GM19324 (cell line): Measurements from ENCODE around the gene CFLAR.

Experiments used
- ATAC-seq: cut with Tn5 transposase; IDR thresholded peaks from one replicate; pipeline ENCODE4 v1.9.1; 2021; ENCODE audit warnings: mild to moderate bottlenecking, moderate library complexity; ENCODE audit not compliant: unreplicated experiment, low FRiP score

Gene CFLAR

DNA sequence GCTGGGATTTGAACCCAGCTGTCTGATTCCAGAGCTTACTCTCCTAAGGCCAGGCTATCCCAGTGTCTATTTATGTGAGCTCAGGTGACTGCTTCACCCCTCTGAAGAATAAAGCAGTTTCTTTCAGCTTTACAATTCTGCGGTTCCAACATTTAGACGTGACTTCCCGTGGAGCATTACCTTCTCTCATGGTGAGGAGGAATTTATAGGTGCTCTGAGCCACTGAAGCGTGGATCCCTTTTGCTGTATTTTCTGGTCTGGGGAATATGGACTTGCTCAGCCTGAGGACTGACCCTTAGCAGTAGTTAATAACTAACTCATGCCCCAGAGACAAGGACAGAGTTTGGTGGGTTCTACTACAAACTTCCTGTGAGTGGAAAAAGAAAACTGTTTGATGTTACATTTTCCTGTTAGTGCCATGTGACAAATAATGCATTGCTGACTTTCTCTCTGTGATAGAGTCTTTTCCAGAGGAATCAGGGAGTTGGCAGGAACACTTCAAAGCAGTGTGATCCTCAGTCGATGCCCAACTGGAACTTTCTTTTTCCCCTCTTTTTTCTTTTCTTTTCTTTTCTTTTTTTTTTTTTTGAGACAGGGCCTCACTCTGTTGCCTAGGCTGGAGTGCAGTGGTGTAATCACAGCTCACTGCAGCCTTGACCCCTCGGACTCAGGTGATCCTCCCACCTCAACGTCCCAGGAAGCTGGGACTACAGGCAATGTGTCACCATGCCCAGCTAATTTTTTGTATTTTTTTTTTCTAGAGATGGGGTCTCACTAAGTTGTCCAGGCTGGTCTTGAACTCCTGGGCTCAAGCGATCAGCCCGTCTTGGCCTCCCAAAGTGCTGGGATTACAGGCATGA lies 88.9 kb downstream of the CFLAR start:
- no peak for ATAC-seq

DNA sequence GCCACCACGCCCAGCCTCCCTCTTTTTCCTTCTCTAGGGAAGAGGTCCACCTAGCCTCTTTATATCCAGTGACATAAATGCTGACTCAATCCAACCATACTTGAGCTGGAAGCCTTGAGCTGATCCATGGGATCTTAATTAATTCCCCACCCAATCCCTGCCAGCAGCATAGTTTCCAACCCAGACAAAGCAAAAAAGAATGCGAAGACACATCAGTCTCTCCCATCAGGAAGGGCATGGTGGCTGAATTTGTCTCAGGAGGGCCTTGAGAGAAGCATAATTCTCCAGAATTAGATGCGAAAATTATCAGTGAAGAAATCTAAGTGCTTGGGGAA lies 89.5 kb downstream of the CFLAR start:
- no peak for ATAC-seq

DNA sequence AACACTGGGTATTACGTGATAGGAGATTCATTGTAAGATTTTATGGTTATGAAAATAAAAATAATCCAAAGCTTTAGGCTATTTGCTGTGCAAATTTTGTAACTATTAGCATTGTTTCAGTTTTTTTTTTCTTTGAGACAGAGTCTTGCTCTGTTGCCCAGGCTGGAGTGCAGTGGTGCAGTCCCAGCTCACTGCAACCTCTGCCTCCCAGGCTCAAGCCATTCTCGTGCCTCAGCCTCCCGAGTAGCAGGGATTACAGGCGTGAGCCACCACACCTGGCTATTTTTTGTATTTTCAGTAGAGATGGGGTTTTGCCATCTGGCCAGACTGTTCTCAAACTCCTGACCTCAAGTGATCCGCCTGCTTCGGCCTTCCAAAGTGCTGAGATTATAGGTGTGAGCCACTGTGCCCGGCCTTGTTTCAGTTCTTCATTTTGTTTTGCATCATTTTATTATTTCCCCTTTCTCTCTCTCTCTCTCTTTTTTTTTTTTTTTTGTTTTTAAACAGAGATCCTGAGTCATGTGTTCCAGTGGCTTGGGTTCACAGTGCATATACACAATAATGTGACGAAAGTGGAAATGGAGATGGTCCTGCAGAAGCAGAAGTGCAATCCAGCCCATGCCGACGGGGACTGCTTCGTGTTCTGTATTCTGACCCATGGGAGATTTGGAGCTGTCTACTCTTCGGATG lies 92.7 kb downstream of the CFLAR start:
- peak; percentile 74 for ATAC-seq

DNA sequence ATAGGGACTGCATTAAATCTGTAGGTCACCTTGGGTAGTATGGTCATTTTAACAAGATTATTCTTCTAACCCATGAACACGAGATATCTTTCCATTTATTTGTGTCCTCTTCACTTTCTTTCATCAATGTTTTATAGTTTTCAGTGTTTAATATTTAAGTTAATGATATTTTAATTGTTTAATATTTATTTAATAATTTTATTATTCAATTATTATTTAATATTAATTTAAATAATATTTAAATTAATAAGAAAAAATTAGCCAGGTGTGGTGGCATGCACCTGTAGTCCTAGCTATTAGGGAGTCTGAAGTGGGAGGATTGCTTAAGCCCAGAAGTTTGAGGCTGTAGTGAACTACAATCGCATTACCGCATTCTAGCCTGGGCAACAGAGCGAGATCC lies 100.0 kb downstream of the CFLAR start:
- no peak for ATAC-seq

DNA sequence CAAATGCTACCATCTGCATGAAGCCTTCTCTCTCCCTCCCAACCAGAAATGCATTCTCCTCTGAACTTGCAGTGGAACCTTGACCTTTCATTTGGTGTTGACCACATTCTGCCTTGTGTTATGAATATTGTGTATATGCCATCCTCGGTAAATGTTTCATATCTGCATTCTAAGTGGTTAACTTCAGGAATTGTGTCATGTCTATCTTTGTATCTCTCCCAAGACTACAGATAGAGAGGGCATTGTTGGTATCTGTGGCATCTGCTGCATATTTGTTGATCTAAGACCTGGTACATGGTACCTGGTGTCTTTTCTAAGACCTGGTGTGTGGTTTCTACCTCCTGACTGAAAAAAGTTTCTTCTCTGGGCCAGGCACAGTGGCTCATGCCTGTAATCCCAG lies 101.0 kb downstream of the CFLAR start:
- no peak for ATAC-seq

DNA sequence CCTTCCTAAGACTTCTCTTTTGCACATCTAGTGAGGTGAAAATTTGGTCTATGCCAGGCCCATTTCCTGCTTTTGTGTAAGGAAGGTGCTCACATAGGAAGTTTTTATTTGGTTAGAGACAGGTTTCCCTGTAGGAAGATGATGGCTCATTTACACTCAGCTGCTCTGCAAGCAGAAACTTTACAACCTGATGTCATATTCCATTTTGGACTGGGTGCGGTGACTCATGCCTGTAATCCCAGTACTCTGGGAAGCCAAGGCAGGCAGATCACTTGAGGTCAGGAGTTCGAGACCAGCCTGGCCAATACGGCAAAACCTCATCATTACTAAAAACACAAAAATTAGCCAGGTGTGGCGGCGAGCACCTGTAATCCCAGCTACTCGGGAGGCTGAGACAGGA lies 102.8 kb downstream of the CFLAR start:
- ATAC-seq = no peak

DNA sequence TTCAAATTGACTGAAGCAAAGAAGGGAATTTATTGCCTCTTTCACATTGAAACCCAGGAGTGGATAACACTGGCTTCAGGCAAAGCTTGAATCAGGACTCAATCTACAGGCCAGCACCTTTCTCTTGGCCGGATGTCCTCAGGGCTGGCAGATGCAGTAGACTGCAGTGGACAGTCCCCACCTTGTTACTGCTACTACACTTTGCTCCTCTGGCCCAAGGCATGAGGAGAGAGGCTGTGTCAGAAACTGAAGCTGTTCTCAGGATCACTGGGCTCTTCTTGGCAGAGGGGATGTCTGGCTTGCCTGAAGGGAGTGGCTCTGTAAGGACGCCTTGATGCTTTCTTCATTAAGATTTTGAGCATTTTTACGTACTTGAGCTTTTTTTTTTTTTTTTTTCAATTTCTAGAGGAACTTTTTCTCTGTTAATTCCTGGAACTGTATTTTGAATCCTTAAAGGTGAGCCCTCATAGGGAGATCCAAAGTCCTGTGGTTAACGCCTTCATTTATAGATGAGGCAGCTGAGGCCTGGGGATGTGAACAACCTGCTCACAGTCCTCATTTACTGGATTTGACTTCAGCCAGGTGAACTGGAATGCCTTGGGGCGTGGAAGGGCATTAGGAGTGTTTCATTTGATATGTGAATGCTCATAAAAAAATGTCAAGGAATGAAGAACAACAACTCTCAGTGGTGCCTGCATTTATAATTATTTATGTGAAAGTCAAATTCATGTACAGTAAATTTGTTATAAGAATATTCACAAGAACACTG lies 103.5 kb downstream of the CFLAR start:
- ATAC-seq = no peak

DNA sequence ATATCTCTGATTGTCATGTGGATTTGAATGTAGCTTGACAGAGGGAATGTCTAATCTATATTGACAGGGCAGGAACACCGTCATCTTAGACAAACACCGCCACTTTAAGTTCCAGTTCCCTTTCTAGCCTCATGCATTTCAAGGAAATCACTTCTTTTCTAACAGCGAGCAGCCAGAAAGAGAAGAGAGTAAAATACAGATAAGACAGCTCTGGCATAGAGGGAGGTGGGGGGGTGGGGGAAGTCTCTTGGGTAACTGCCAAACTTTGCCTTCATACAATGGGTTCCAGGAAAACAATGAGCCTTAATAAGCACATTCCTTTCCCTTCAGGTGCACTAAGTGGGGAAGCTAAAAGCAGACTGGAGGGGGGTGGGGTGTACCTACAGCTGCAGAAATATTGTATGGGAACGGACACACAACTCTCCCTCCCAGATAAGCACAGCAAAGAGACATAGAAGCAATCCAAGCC lies 104.2 kb downstream of the CFLAR start:
- ATAC-seq = no peak

DNA sequence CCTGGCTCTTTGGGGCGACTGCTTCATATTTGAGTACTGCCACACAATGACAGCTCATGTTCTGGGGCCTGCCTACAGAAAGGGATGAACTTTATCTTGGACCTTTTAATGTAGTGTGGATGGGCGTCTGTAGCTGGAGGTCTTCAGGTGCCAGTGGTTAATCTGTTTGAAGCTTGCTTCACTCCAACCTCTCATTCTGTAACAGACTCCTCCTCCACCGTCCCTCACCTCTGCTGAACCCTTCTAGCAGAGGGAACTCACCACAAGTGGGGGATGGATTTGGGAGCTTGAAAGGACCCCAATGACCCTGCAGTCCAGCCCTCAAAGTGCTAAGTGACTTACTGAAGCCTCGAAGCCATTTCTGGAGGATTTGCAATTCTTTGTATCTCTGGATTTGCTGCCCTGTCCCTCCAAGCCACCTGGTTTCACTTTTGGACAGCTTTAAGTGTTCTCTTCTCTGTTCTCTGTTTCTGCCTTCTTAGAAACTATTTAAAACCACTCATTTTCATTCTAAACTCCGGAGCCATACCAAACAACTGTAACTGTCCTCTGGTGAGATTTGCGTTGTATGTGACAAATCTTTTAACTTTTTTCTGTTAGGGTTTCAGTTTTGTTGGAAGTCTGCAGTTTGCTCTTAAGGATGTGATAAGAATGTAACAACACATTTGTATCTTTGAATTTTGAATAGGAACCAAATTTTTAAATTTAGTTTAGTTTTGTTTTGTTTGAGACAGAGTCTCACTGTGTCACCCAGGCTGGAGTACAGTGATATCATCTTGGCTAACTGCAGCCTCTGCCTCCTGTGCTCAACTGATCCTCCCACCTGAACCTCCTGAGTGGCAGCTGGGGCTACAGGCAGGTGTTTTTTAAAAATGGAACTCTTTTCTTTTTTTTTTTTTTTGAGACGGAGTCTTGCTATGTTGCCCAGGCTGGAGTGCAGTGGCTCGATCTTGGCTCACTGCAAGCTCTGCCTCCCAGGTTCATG lies 107.4 kb downstream of the CFLAR start:
- ATAC-seq = peak; percentile 90
